HG03354 (cell line): ENCODE measurements around the gene HEATR1.
"Not testable (repeated sequence)": the region's sequence is repeated elsewhere in the genome, so short reads cannot be mapped to it uniquely, and the experiment has no call there.

Experiments
- ATAC-seq: cut with Tn5 transposase; IDR thresholded peaks from one replicate; pipeline ENCODE4 v1.9.1; 2021; ENCODE audit warnings: mild to moderate bottlenecking; ENCODE audit not compliant: unreplicated experiment, poor library complexity, severe bottlenecking

The HEATR1 gene

GRCh38 chr1:236590553-236591150 lies 13.7 kb downstream of the HEATR1 start:
- ATAC-seq, result no peak

DNA sequence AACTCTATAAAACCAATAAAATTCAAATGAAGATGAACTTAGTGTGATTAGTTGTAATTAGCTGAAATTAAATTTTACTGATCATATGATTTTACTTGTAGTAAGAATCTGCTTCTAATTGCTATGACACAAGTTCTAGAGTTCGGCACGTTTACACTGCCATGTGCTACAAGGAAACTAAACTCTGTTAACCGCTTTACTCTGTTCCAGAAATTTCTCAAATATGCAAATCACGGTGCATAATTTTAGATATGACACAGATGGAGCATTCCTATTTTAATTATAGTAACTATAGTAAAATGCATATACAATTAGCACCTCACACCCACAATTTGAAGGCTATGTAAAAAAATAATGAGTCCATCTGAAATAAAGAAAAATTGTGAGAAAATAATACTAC lies 14.8 kb downstream of the HEATR1 start:
- ATAC-seq, result no peak

- no peak for ATAC-seq
These were observed 22.8 kb downstream of the HEATR1 start for GRCh38 chr1:236581528-236581927.

DNA sequence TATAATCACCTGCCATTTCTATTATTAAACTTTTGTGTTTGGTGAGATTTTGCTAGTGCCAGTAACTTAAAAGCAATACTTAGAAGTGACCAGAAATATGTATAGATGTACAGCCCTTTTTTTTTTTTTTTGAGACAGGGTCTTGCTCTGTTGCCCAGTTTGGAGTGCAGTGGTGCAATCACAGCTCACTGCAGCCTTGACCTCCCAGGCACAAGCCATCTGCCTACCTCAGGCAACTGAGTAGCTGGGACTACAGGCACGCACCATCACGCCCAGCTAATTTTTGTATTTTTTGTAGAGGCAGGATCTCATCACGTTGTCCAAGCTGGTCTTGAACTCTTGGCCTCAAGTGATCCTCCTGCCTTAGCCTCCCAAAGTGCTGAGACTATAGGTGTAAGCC lies 23.9 kb downstream of the HEATR1 start:
- not testable (repeated sequence) for ATAC-seq

DNA sequence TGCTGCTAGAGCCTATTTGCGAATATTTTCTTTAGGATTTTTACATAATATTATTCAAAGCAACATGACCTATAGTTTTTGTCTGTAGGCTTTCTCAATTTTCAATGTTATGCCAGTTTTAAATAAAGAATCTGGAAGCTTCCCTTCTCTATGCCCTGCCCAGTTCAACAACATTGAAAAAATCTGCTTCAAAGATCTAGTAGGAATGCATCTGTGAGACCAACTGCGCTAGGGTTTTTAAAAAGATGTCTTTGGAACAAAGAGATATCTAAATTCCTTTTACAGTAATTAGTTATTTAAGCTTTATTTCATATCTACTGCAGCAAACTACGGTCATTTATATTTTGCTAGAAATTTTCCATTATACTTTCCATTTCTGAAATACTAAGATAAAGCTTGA lies 25.7 kb downstream of the HEATR1 start:
- no peak for ATAC-seq

DNA sequence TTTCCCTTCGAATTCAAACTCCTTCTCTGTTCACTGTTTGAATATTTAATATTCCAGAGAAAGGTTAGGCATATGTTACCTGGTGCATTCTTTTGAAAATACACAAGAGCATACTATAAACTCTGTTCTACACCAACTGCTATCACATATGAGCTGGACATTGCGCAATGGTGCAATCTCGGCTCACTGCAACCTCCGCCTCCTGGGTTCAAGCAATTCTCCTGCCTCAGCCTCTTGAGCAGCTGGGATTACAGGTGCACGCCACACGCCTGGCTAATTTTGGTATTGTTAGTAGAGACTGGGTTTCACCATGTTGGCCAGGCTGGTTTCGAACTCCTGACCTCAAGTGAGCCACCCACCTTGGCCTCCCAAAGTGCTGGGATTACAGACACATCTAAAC lies 27.3 kb downstream of the HEATR1 start:
- not testable (repeated sequence) for ATAC-seq

DNA sequence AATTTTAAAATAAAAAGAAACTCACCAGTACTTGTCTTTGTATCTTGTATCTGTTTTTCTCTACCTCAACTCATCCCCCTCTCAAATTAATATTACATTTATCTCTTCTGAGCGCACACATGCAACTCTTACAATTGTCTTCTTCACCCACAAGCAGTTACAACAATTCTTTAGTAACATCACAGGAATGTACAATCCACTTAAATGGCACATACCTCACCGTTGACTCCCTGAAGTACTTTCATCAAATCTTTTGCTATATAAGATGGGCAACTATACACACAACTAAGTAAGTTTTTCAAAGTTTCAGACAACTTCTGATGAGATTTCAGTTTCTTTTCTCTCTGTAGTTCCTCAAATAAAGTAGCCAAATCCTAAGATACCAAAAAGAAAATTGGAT lies 28.3 kb downstream of the HEATR1 start:
- no peak for ATAC-seq

- ATAC-seq, result no peak
These were observed 28.8 kb downstream of the HEATR1 start for GRCh38 chr1:236575523-236575922.

- ATAC-seq, result no peak
These were observed 35.9 kb downstream of the HEATR1 start for GRCh38 chr1:236568285-236568894.

DNA sequence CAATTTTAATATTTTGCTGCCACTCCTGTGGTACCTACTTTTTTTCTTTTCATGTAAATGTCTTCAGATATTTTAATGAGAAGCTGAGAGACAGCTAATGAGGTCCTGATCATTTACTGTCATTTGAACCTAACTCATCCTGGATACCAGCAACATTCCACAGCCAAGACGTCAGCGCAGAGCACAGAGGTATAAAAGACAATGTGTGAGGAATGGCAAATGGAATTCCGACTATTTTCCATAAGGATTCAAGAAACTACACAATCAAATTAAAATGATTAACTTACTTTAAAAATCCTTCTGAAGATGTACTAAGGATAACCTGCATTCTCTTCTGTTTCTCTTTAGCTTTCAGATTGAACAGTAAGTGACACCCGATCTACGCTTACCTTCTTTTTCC lies 38.8 kb downstream of the HEATR1 start:
- ATAC-seq, result no peak

GRCh38 chr1:236561976-236562375 lies 42.3 kb downstream of the HEATR1 start:
- ATAC-seq, result no peak

GRCh38 chr1:236560213-236560771 lies 44.0 kb downstream of the HEATR1 start:
- no peak for ATAC-seq

- ATAC-seq, result no peak
These were observed 45.5 kb downstream of the HEATR1 start for GRCh38 chr1:236558846-236559245.

DNA sequence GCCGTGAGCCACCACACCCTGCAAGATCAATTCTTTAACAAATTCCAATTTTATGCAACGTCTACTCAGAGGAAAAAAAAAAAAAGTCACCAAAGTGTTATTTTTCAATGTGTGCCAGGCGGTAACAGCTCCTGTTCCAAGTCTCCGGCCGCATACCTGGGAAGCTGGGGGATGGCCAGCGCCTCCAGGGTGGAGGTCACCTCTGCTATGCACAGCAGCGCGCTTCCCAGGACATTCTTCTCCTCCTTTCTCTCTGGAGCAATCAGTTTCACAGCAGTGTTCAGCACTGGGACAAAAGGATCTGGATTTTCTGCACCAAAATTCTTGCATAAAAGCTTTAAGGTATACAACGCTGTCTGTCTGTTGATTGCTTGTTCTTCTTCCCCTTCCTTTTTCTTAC lies 46.2 kb downstream of the HEATR1 start:
- ATAC-seq, result no peak

DNA sequence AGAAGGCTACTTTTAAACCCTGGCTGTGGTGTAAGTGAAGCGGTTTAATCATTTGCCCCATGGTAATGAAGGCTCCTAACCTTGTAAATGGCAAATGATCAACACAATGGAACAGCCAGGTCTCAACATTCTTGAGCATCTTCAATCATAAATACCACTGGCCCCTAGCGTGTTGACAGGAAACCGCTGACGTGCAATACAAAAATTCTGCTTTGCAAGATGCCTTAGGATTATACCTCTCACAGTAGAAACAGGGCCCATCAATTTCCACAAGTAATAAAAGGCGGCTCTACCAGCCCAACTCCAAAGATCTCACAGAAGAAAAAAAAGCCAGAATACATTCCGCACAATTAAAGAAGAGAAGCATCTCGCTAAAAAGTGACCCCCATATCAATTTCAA lies 47.7 kb downstream of the HEATR1 start:
- ATAC-seq, result no peak

GRCh38 chr1:236553370-236553769 lies 50.9 kb downstream of the HEATR1 start:
- no peak for ATAC-seq

GRCh38 chr1:236552901-236553300 lies 51.4 kb downstream of the HEATR1 start:
- ATAC-seq, result no peak

DNA sequence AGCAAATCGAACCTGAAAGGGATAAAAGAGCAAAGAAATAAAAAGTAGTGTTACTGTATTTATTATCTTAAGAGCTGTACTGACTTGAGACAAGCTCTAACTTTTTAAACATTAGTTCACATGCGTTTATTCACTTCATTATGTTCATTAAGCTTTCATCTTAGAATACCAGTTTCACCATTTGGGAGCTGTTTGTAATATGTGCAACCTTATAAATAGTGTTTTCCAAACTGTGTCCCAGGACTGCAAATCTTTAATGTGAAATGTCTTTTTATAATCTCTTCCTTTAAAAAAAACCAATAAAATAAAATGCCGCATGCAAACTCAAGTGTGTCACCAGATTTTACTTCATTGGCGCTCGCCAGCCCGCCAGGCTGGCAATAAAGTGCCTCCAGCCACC lies 52.2 kb downstream of the HEATR1 start:
- ATAC-seq, result no peak

- ATAC-seq, result no peak
These were observed 53.1 kb downstream of the HEATR1 start for GRCh38 chr1:236550961-236551851.

- no peak for ATAC-seq
These were observed 55.9 kb downstream of the HEATR1 start for GRCh38 chr1:236548452-236548851.
